Testis (tissue), 2 donors: ENCODE data around the gene PAX4.

ENCODE experiments used
- POLR2A ChIP-seq: fragments of 450-650 bp; IDR thresholded peaks from one replicate; pipeline ENCODE4 v1.6.1; 2017; ENCODE audit warnings: antibody characterized with exemption, mild to moderate bottlenecking, moderate library complexity
- TF ChIP-seq, protein P1 (sequence below), 3 experiments: fragments of 450-650 bp in 2 of 3; fragments of 200-600 bp in 1 of 3; sonication (generic) in 1 of 3; IDR thresholded peaks; one replicate each; pipeline ENCODE4 v1.5.1; 2016 to 2019; ENCODE audit warnings: antibody characterized with exemption in 3 of 3, mild to moderate bottlenecking in 2 of 3, moderate library complexity in 1 of 3

DNA sequence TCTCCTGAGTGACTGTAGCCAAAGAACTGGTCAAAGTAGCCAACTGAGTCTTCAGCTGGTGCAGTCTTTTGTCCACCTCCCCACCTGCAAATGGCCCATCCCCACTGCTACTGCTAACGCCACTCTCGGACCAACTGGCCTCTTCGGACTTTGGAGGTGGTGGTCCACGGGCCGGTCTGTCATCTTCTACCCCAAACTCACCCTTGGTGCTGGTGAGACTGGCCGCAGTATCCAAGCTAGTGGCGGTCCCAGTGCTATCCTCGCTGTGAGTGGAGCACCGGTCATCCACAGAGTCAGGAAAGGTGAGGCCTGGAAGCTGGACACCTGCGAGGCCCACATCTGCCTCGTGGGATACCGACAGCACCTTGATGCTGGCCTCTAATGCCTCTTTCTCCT is 33.3 kb downstream of the PAX4 start:
- TF ChIP-seq POLR2A, result no peak
- TF ChIP-seq, protein P1, sequence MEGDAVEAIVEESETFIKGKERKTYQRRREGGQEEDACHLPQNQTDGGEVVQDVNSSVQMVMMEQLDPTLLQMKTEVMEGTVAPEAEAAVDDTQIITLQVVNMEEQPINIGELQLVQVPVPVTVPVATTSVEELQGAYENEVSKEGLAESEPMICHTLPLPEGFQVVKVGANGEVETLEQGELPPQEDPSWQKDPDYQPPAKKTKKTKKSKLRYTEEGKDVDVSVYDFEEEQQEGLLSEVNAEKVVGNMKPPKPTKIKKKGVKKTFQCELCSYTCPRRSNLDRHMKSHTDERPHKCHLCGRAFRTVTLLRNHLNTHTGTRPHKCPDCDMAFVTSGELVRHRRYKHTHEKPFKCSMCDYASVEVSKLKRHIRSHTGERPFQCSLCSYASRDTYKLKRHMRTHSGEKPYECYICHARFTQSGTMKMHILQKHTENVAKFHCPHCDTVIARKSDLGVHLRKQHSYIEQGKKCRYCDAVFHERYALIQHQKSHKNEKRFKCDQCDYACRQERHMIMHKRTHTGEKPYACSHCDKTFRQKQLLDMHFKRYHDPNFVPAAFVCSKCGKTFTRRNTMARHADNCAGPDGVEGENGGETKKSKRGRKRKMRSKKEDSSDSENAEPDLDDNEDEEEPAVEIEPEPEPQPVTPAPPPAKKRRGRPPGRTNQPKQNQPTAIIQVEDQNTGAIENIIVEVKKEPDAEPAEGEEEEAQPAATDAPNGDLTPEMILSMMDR (IDR thresholded peaks at IDR 0.05), result no peak
